ENCODE data around the gene LRP10. TPM values are rescaled to one million over a fixed set of nuclear protein-coding genes. Genes with fewer than 3 reads are reported as not detected.

Gene LRP10
- total and polyA plus RNA-seq, 2 donors (not counting 1 experiment from before 2014, with no cell fraction given): 99.7 to 120 TPM

DNA sequence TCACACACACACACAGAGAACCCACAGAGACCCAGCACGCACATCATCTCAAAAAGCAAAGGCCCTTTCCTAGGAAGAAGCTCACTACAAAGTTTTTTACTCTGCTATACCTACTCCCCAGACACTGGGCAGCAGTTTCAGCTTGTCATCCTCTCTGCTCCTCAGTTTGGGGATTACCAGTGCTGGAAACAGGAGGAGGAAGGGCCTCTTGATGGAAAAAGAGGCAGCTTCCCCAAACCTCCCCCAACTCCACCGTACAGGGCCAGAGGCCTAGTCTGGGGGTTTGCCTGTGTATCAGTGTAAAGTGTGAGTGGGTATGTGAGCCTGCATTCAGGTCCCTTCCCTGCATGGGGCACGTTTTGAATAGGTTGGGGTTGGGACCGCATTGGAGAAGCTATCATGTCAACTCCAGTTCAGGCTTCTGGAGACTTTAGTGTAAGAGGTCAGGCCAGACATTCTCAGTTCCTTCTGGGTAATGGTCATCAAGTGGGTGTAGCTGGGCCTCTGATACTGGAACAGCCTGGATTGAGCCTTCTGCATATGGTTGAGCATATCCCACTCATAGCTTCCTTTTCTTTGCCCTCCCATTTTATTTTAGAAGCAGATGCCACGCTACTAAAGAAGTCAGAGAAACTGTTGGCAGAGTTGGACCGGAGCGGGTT is 12.7 kb downstream of the LRP10 start:
- POLR2A ChIA-PET: interaction anchor here (0.8 to 5.3 kb wide), 5 partner anchors 13 to 437 kb away, joined by 3 to 61 read pairs (median 3); partner anchors contain the start of genes LRP10, PABPN1 and RBM23
- Histone ChIP-seq H3K4me3 (ENCODE audit: control extremely low read depth in 1 of 5, extremely low read depth in 1 of 5, insufficient read depth in 1 of 5, low read depth in 2 of 5, low read length in 4 of 5) (no peak overlapping the region), H4K20me1 (ENCODE audit: control insufficient read depth, insufficient read depth, low read length, poor library complexity, severe bottlenecking) (no peaks in the 10 kb centered on the region), H3K4me1 (ENCODE audit: control insufficient read depth in 2 of 2, insufficient read depth in 2 of 2, low read length in 2 of 2) (peaks cover 44 to 72% of the 10 kb centered on the region in 2 donors), H3K36me3 (replicated peaks in 1 of 2; ENCODE audit: control extremely low read depth in 1 of 2, control insufficient read depth in 1 of 2, extremely low read depth in 1 of 2, insufficient read depth in 2 of 2, low read length in 1 of 2) (peaks cover 0 to 7% of the 10 kb centered on the region in 2 experiments), H3K79me2 (ENCODE audit: control insufficient read depth, insufficient read depth, low read length) (peaks cover 8% of the 10 kb centered on the region), H3K27ac (ENCODE audit: low read length in 2 of 2) (no peak overlapping the region), H3K9ac (ENCODE audit: low read length) (no peak overlapping the region), H3K4me2 (replicated peaks; ENCODE audit: low read depth, low read length, poor library complexity, severe bottlenecking) (no peak overlapping the region), H2AFZ (ENCODE audit: insufficient read depth, low read depth, low read length, poor library complexity, severe bottlenecking) (no peak overlapping the region), H3K27me3 (replicated peaks in 1 of 4; ENCODE audit: control extremely low read depth in 1 of 4, control insufficient read depth in 3 of 4, insufficient read depth in 4 of 4, low read length in 3 of 4) (no peaks in the 10 kb centered on the region), H3K9me3 (ENCODE audit: control extremely low read depth in 1 of 3, control insufficient read depth in 2 of 3, insufficient read depth in 1 of 3, low read length in 2 of 3) (no peaks in the 10 kb centered on the region)
- H3K4me3 Mint-ChIP-seq: no peak overlapping the region
- CTCF ChIA-PET: interaction anchor here (1.4 to 7.0 kb wide), 6 partner anchors 12 to 98 kb away, joined by 3 to 101 read pairs (median 11); partner anchors contain the start of genes AJUBA and LRP10
- intact Hi-C loops (cut with micrococcal nuclease): no loop called here
- H3K9me3 Mint-ChIP-seq (ENCODE audit: insufficient read depth): no peaks in the 10 kb centered on the region
- no peak for ATAC-seq (ENCODE audit: low read depth)
- peak overlapping the region; percentile 43 for H3K27ac Mint-ChIP-seq
- peaks cover 64% of the 10 kb centered on the region for H3K4me1 Mint-ChIP-seq
- 100% methylated on average over 3 of the region's 7 CpGs for WGBS (ENCODE audit: insufficient coverage)
- no peak for TF ChIP-seq EZH2 (IDR thresholded peaks at IDR 0.05; ENCODE audit: borderline replicate concordance, insufficient read depth, low read depth, low read length, poor library complexity, severe bottlenecking)
- TF ChIP-seq, protein P1, sequence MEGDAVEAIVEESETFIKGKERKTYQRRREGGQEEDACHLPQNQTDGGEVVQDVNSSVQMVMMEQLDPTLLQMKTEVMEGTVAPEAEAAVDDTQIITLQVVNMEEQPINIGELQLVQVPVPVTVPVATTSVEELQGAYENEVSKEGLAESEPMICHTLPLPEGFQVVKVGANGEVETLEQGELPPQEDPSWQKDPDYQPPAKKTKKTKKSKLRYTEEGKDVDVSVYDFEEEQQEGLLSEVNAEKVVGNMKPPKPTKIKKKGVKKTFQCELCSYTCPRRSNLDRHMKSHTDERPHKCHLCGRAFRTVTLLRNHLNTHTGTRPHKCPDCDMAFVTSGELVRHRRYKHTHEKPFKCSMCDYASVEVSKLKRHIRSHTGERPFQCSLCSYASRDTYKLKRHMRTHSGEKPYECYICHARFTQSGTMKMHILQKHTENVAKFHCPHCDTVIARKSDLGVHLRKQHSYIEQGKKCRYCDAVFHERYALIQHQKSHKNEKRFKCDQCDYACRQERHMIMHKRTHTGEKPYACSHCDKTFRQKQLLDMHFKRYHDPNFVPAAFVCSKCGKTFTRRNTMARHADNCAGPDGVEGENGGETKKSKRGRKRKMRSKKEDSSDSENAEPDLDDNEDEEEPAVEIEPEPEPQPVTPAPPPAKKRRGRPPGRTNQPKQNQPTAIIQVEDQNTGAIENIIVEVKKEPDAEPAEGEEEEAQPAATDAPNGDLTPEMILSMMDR (IDR thresholded peaks at IDR 0.05): no peak
- no peaks in the 10 kb centered on the region for H3K27me3 Mint-ChIP-seq
- no peak for DNase-seq
